Putamen (tissue), 1 donor: Measurements from ENCODE around the gene ROCK2.
"Not testable (repeated sequence)": the region's sequence is repeated elsewhere in the genome, so short reads cannot be mapped to it uniquely, and the experiment has no call there.

ENCODE experiments used
- DNase-seq: peaks from one replicate; pipeline ENCODE4 v3.0.0-alpha.2; 2016; ENCODE audit warnings: low spot score

Gene ROCK2

DNA sequence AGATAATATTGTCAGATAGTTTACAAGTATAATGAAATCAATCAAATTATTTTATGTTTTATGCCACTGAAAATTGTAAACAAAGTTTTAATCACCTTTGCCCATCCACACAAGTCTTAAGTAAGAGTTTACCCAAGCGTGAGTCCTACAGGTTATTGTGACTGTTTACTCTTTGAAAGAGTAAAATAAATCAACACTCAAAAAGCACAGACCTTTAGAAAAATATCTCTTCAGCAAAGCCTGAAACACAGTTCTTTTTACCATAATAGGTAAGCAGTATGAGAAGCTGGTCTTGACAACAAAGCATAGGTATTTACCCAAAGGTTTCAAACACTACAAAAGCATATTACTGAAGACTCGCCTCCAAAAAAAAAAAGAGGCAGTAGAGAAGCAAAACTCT, 3.7 kb downstream of the ROCK2 start:
- DNase-seq = no peak

DNA sequence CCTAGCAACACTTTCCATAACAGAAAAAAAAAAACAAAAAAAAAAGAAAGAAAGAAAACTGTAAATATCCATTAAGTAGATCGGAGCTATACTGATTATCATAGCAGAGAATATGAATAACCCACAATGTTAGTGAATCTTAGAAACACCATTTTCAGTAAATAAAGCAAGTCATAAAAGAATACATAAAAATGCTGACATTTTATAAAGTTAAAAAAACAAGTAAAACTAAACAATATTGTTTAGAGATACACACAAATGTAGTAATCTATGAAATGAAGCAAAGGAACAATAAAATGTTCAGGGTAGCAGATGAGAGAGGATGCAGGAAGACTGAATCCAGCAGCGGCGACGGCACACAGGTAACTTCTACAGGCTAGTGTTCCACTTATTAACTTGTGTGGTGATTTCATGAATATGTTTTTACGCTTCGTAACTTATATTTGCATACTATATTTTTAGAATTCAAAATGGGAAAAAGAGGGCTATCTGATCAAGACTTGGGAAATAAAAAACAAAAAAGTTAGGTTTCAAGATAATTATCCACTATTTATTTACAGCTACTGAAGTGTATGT, 4.8 kb downstream of the ROCK2 start:
- DNase-seq = no peak

DNA sequence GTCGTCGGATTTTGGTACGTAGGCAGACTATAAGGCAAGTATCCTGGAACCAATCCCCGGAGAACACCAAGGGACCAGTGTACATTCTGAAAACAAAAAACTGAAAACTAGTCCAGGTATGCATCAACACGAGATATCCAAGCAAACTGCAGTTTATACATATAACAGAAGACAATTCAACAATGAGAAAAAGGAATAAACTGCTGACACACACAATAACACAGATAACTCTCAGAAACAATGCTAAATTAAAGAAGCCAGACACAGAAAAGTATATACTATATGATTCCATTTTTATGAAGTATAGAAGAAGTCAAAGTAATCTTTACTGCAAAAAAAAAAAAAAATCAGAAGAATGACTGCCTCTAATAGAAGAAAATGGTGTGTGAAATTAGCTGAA, 5.9 kb downstream of the ROCK2 start:
- no peak for DNase-seq

DNA sequence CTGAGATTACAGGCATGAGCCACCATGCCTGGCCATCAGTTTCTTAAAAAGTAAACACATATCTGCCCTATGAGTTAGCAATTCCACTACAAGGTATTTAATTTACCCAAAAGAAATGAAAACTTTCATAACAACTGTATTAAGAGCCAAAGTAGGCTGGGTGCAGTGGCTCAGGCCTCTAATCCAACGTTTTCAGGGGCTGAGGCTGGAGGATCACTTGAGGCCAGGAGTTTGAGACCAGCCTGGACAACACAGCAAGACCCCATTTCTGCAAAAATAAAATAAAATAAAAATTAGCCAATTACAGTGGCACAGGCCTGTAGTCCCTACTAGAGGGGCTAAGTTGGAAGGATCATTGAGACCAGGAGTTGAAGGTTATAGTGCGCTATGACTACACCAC, 6.5 kb downstream of the ROCK2 start:
- DNase-seq = no peak

DNA sequence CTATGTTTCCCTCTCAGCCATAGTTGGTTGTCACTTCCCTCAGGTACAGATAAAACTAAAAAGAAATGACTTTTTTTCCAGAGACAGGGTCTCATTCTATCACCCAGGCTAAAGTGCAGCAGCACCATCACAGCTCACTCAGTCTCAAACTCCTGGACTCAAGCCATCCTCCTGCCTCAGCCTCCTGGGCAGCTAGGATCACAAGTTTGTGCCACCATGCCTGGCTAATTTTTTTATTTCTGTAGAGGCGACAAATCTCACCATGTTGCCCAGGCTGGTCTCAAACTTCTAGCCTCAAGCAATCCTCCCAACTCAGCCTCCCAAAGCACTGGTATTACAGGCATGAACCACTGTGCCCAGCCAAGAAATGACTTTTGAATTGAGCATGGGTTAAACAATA, 8.2 kb downstream of the ROCK2 start:
- DNase-seq = no peak

DNA sequence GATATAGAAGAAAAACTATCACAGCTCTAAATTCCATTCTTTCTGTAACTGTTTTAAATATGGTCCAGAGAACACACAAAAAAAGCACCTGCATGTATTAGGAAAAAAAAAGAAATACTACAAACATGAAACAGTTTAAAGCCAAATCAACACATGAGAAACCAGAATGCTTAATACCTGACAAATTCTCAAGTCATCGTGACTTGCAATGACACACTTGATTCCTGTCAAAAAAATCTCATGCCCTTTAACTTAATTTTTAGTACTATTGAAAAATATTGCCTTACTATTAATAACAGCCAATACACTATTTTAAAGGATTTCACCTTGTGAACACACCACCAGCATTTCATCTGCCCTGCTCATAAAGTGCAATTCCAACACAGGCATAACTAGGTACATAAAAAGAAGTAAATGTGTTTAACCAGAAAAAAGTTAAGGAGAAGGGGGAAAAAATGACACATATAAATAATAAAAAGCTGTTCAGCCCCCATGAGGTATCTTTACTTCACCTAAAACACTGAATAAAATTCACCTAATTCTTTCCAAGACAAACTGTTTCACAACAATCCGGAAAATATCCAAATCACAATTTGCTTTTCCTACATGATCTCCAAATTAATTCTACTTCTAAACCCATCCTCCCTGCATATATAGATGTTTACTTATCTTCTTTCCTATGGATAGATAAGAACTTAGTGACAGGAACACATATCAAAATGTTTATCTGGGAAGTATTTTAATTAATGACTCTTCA, 10.8 kb downstream of the ROCK2 start:
- no peak for DNase-seq

DNA sequence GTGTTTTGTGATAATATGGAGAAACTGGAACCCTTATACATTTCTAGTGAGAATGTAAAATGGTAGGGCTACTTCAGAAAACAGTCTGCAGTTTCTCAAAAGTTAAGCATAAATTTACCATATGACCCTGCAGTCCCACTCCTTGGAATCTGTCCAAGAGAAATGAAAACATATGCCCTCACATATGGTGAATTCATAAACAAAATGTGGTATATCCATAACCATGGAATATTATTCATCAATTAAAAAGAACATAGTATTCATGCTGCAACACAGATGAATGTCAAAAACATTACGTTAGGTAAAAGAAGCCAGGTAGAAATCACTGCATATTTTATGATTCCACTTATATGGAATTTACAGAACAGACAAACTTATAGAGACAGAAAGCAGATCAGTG, 11.8 kb downstream of the ROCK2 start:
- no peak for DNase-seq

DNA sequence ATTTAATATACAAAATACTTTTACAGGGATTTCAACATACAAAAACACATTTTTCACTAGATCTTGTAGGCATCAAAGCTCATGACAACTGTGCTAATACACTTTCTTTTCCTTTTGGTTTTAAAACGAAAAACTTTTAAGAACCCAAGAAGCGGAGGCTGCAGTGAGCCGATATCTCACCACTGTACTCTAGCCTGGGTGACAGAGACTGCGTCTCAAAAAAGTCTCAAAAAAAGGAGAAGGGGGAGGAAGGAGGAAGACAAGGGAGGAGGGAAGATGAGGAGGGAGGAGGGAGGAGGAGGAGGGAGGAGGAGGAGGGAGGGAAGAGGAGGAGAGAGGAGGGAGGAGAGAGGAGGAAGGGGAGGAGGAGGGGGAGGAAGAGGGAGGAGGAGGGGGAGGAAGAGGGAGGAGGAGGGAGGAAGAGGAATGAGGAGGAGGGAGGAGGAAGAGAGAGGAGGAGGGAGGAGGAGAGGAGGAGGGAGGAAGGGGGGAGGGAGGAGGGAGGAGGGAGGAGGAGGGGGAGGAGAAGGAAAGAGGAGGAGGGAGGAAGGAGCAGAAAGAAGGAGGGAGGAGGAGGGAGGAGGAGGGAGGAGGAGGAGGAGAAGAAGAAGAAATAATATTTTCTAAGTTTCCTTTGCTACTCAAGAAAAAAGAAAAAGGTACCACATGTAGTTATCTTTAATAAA, 13.8 kb downstream of the ROCK2 start:
- no peak for DNase-seq

DNA sequence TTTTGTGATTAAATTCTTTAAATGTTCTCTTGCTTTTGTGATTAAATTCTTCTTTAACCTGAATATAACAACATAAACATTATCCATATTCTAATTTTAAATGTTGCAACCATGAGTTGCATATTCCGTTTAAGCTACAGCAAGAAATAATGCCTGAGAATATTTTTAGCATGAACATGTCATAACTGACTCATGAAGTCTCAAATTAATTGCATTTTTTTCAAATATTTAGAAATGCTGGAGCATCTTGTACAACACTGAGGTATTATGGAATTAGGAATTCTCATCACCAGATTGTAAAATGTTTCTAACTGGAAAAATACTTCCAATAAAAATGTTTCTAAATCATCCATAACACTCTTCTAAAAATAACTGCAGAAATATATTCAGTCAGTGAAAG, 14.7 kb downstream of the ROCK2 start:
- DNase-seq = no peak

DNA sequence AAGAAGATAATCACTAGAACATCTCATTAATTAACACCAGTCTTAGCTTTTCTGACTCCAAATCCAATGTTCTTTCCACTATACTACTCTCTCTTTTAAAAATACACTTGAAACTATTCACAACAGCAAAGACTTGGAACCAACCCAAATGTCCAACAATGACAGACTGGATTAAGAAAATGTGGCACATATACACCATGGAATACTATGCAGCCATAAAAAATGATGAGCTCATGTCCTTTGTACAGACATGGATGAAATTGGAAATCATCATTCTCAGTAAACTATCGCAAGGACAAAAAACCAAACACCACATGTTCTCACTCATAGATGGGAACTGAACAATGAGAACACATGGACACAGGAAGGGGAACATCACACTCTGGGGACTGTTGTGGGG, 15.9 kb downstream of the ROCK2 start:
- not testable (repeated sequence) for DNase-seq

DNA sequence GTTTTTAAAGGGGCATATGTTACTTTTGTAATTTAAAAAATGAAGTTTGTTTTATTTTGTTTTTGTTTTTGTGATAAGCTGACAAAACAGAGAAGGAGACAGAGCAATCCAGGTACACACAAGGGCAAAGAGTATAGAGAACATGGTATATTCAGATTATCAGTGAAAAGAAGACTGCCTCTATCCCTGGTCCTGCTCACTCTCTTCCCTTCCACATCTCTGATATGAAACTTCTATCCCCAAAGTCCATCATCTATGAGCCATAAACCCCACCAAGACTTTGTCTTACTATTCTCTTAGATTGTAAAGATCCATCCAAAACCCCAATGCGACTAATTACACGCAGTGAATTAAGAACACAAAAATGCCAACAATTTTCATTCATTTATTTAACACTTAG, 16.6 kb downstream of the ROCK2 start:
- DNase-seq = no peak

DNA sequence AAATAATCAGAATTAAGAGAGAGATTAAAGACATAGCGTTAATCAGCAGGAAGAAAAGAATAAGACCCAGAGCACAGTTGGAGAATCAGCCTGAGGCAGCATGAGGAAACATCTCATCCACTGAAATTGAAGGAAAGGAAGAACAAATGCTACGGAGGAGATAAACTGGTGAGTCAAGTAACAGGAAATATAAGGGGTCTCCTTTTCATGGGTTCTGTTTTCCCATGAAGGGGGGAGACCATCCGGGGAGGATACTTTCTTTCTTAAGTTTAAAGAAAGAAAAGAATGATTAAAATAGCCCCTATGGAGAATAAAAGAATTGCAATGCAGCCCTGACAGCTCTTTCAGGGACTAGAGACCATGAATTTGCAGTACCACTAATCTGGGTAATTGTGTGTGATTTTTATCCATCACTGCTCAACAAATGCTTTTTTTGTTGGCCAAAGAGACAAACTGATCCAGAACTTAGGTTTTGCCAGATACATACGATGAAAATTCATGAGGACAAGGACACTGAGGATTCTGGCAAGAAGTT, 17.7 kb downstream of the ROCK2 start:
- no peak for DNase-seq

DNA sequence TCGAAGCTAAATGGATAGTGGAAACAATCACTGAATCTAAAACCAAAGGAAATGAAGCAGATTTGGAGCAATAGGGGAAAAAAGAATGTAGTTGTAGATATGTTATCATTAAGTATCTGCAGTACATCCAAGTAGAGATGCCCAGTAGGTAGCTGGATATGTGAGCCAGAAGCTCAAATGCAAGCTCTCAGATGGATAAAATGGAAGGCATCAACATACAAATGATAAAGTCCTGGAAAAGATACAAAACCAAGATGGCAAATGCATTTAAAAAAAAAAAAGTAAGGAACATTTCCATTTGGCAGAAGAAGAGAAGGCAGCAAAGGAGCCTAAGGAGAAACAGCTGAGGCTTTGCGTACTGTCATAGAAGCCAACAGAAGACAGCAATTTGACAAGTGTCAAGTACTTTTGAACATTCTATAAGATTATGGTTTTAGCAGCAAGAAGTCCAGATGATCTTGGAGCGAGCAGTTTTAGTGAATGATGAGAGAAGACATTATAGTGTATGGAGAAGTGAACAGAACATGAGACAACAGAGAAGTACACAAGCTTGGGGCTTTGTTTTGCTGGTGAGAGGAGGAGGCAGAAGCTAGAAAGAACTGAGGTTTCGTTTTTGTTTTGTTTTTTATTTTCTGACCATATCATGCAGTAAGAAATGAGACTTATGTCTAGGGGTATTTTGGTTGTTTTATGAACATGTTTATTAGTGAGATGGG, 18.3 kb downstream of the ROCK2 start:
- no peak for DNase-seq

DNA sequence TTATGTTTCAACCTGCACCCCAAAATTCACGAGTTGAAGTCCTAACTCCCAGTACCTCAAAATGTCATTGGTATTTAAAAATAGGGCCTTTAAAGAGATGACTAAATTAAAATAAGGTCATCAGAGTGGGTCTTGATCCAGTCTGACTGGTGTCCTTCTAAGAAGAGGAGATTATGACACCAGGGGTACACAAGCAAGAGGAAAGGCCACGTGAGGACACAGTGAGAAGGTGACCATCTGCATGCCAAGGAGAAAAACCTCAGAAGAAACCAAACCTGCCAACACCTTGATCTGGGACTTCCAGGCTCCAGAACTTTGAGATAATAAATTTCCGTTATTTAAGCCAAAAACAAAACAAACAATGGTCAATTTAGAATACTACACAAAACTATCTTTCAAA, 22.6 kb downstream of the ROCK2 start:
- no peak for DNase-seq

DNA sequence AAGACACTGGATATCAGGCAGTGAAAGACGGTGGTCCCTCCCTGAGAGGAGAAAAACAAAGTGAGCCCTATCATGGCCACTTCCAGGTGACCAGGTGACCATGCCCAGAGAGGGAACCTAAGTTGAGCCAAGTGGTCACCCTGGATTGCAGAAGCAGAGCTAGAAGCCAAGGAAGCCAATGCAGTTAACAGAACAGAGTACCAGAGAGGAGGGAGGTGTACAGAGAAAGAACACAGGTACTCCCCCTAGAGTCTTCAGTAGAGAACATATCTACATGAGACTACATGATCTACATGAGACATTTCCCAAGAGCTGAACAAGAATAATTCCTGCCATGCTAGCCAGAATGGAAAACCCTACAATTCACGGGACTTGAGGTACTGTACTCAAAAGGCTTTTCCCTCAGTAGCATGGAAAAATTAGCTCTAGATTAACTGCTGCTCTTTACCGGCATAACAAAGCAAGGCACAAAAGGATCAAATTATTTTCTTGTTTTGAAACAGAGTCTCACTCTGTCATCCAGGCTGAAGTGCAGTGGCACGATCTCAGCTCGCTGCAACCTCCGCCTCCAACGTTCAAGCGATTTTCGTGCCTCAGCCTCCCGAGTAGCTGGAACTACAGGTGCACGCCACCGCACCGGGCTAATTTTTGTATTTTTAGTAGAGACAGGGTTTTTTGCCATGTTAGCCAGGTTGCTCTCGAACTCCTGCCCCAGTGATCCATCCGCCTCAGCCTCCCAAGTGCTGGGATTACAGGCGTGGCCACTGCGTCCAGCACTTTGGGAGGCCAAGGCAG, 23.5 kb downstream of the ROCK2 start:
- no peak for DNase-seq

DNA sequence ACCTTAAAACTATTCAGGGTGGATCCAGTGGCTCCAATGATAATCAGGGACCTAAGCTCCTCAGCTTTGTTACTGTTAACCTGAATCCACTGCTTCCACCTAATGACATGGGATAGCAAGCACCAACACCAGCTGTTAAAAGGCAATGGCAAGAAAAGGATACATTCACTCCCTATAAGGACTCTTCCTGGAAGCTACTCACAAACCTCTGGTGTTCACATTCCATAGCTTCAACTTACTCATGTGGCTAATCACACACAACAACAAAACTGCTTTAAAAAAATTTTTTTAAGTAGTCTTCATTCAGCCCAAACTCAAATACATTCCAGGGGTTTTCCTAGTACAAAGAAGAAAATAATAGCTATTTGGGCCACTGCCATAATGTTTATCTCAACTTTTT, 24.5 kb downstream of the ROCK2 start:
- DNase-seq = no peak

DNA sequence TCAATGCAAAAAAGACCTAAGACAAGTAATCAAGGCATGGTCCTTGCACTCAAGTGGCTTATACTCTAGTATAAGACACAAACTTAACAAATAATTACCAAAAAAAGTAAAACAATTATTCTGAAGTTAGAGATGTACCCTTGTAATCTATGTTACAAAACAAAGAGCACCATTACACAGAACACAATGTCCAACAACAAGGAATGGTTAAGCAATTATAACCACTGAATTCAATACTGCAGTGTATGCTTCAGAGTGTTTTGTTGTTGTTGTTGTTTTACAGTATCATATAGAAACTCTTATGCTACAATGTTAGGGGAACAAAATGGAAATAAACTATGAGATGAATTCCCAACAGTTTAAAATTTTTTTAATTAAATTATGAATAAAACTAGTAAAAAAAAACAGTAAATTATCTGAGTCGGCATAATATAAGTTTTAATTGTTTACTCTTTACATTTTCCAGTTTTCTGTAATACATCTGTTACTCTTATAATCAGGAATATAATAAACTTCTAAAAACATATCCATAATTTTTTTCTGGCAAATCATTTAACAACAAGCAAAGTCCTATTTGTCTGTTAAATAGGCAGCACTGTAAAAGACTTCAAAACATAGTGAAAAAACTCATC, 29.2 kb downstream of the ROCK2 start:
- no peak for DNase-seq

DNA sequence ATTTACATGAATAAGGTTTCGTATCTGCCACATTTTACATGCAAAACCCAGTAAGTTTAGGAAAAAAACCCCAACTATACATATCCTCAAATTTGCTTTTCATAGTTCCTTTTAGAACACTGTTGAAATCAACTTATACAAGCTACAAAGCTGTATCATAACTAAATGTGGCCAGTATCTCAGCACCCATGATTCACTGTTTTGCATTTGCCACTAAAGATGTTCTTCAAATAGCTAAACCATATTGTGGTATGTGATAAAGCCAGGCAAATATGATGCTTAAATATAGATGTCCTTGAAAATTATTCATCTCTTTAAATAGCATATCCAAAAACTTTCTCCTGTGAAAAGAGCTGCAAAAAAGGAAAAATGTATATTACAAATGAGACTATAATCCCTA, 29.9 kb downstream of the ROCK2 start:
- DNase-seq = no peak

DNA sequence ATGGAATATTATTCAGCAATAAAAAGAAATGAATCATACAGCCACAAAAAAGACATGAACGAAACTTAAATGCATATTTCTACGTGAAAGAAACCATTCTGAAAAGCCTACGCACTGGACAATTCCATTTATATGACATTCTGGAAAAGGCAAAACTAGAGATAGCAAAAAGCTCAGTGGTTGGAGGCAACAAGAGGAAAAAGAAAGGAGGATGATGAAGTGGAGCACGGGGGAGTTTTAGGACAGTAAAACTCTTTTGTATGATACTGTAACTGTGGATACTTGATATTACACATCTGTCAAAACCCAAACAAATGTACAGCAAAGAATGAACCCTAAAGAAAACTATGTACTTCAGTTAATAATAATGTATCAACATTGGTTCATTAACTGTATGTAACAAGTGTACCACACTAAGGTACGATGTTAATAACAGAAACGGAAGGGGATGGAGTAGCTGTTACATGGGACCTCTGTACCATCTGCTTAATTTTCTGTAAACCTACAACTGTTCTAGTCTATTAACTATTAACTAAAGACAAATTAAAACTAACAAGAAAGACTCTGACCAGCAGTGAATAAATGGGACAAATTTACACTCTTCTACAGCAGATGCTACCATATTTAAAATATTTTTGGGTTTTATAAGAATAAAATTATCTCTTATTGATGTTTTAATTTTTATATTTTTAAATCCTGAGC, 31.5 kb downstream of the ROCK2 start:
- DNase-seq = no peak

DNA sequence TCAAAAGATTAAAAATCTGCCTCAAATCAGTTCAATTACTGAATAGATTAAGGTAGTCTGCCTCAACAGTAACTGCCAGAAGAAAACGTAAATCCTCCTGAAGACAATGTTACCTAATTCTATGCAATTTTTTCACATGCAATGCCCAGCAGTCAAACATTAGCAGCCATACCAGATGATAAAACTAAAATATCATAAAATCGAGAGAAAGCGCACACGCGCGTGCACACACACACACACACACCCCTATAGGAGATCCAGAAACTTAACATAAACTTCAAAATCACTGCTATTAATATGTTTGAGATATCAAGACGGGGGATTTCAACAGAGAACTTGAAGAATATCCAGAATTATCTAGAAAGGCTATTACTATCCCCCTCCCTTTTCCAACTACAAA, 32.9 kb downstream of the ROCK2 start:
- DNase-seq = no peak

DNA sequence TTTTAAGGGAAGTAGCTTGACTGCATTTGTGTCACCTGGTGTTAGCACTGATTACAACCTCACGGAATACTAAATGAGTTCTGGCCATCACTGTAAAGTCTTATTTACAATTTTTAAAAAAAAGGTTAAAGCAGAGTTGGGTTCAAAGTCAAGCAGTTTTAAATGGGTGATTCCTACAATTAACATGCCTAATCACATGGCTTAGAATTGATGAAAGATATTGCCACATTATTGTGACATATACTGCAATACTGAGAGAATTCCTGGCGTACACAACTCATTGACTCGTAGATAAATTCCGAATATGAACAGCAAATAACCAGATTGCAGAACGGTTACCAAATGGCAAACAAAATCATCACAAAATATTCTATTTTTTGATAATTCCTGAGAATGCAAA, 34.2 kb downstream of the ROCK2 start:
- no peak for DNase-seq
